GM23338 (cell line): ENCODE measurements around the gene COL8A2.

Experiments
- CREB1 ChIP-seq: fragments of 250-450 bp; sonication (Bioruptor Pico); IDR thresholded peaks from 2 replicates; pipeline ENCODE4 v1.5.0; 2020; ENCODE audit warnings: low read depth, mild to moderate bottlenecking, moderate library complexity
- ETS1 ChIP-seq: IDR thresholded peaks from 2 replicates; pipeline ENCODE4 v1.6.1; 2016; ENCODE audit warnings: antibody characterized with exemption
- EZH2 ChIP-seq: fragments of 200-600 bp; sonication (generic); IDR thresholded peaks from one replicate; pipeline ENCODE4 v1.8.0; 2017; ENCODE audit warnings: antibody characterized with exemption, mild to moderate bottlenecking, low read depth; ENCODE audit not compliant: unreplicated experiment
- EZH2phosphoT487 ChIP-seq: fragments of 200-600 bp; sonication (generic); IDR thresholded peaks from one replicate; pipeline ENCODE4 v1.8.1; 2018; ENCODE audit warnings: antibody characterized with exemption; ENCODE audit not compliant: unreplicated experiment
- JUNB ChIP-seq: IDR thresholded peaks from one replicate; pipeline ENCODE4 v1.6.1; 2016; ENCODE audit warnings: antibody characterized with exemption; ENCODE audit not compliant: unreplicated experiment
- POLR2AphosphoS5 ChIP-seq: IDR thresholded peaks from 2 replicates; pipeline ENCODE4 v1.6.1; 2016; ENCODE audit warnings: antibody characterized with exemption, low read depth
- STAT1 ChIP-seq: IDR thresholded peaks from one replicate; pipeline ENCODE4 v1.6.1; 2016; ENCODE audit warnings: antibody characterized with exemption; ENCODE audit not compliant: unreplicated experiment
- ZNF114 ChIP-seq: fragments of 250-450 bp; sonication (Bioruptor Pico); IDR thresholded peaks from 2 replicates; pipeline ENCODE4 v1.5.0; 2020; ENCODE audit warnings: mild to moderate bottlenecking, moderate library complexity
- ZNF331 ChIP-seq: fragments of 250-450 bp; sonication (Bioruptor Pico); IDR thresholded peaks from 2 replicates; pipeline ENCODE4 v1.5.0; 2020; ENCODE audit warnings: low read depth, mild to moderate bottlenecking, moderate library complexity
- ZNF462 ChIP-seq: fragments of 250-450 bp; sonication (Bioruptor Pico); IDR thresholded peaks from 2 replicates; pipeline ENCODE4 v1.5.0; 2020; ENCODE audit warnings: mild to moderate bottlenecking, moderate library complexity
- TF ChIP-seq, protein P1 (sequence below), 2 experiments: fragments of 200-600 bp in 1 of 2; sonication (generic) in 1 of 2; conservative IDR thresholded peaks; 2 replicates each; pipeline versions ENCODE4 v1.5.1 to v1.6.1; 2016 to 2017; ENCODE audit warnings: antibody characterized with exemption in 2 of 2, low read depth in 2 of 2, mild to moderate bottlenecking in 2 of 2, moderate library complexity in 1 of 2
- TF ChIP-seq, protein P2 (sequence below): IDR thresholded peaks from one replicate; pipeline ENCODE4 v1.6.1; 2018; ENCODE audit warnings: antibody characterized with exemption; ENCODE audit not compliant: unreplicated experiment

GRCh38 chr1:36137776-36138175 is 12.8 kb upstream of the COL8A2 start:
- TF ChIP-seq JUNB (no peak), POLR2AphosphoS5 (no peak), EZH2phosphoT487 (no peak), EZH2 (no peak), ETS1 (no peak), CREB1 (CRISPR knock-in tag) (no peak), STAT1 (no peak), ZNF462 (CRISPR knock-in tag) (no peak), ZNF114 (CRISPR knock-in tag) (no peak), ZNF331 (no peak)
- TF ChIP-seq, protein P1, sequence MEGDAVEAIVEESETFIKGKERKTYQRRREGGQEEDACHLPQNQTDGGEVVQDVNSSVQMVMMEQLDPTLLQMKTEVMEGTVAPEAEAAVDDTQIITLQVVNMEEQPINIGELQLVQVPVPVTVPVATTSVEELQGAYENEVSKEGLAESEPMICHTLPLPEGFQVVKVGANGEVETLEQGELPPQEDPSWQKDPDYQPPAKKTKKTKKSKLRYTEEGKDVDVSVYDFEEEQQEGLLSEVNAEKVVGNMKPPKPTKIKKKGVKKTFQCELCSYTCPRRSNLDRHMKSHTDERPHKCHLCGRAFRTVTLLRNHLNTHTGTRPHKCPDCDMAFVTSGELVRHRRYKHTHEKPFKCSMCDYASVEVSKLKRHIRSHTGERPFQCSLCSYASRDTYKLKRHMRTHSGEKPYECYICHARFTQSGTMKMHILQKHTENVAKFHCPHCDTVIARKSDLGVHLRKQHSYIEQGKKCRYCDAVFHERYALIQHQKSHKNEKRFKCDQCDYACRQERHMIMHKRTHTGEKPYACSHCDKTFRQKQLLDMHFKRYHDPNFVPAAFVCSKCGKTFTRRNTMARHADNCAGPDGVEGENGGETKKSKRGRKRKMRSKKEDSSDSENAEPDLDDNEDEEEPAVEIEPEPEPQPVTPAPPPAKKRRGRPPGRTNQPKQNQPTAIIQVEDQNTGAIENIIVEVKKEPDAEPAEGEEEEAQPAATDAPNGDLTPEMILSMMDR (conservative IDR thresholded peaks at IDR 0.05; ENCODE audit: low read depth in 2 of 2) = no peak
- TF ChIP-seq, protein P2, sequence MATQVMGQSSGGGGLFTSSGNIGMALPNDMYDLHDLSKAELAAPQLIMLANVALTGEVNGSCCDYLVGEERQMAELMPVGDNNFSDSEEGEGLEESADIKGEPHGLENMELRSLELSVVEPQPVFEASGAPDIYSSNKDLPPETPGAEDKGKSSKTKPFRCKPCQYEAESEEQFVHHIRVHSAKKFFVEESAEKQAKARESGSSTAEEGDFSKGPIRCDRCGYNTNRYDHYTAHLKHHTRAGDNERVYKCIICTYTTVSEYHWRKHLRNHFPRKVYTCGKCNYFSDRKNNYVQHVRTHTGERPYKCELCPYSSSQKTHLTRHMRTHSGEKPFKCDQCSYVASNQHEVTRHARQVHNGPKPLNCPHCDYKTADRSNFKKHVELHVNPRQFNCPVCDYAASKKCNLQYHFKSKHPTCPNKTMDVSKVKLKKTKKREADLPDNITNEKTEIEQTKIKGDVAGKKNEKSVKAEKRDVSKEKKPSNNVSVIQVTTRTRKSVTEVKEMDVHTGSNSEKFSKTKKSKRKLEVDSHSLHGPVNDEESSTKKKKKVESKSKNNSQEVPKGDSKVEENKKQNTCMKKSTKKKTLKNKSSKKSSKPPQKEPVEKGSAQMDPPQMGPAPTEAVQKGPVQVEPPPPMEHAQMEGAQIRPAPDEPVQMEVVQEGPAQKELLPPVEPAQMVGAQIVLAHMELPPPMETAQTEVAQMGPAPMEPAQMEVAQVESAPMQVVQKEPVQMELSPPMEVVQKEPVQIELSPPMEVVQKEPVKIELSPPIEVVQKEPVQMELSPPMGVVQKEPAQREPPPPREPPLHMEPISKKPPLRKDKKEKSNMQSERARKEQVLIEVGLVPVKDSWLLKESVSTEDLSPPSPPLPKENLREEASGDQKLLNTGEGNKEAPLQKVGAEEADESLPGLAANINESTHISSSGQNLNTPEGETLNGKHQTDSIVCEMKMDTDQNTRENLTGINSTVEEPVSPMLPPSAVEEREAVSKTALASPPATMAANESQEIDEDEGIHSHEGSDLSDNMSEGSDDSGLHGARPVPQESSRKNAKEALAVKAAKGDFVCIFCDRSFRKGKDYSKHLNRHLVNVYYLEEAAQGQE = no peak
